SK-N-SH treated with all-trans-retinoic acid at 6 μM for 48 hours (cell line): ENCODE measurements around the gene RASA1.
A peak's percentile ranks its signal among the peaks of the same experiment; 100 is the strongest.

Experiments used
- ARNTL ChIP-seq: fragments of 450-650 bp; formaldehyde crosslinking; IDR thresholded peaks from 2 replicates; pipeline ENCODE4 v1.5.0; 2020; ENCODE audit warnings: low read depth, mild to moderate bottlenecking, moderate library complexity, borderline replicate concordance
- CREB5 ChIP-seq: fragments of 250-450 bp; sonication (Bioruptor Pico); IDR thresholded peaks from 2 replicates; pipeline ENCODE4 v1.5.1; 2020; ENCODE audit warnings: low read depth, mild to moderate bottlenecking, moderate library complexity
- CSDC2 ChIP-seq: fragments of 250-450 bp; sonication (Bioruptor Pico); IDR thresholded peaks from 2 replicates; pipeline ENCODE4 v1.5.0; 2020; ENCODE audit warnings: mild to moderate bottlenecking, moderate library complexity
- GLIS3 ChIP-seq: fragments of 250-450 bp; sonication (Bioruptor Pico); IDR thresholded peaks from 2 replicates; pipeline ENCODE4 v1.5.0; 2020; ENCODE audit warnings: mild to moderate bottlenecking, moderate library complexity
- ISL1 ChIP-seq: fragments of 250-450 bp; sonication (Bioruptor Pico); IDR thresholded peaks from 2 replicates; pipeline ENCODE4 v2.1.2; 2022; ENCODE audit warnings: mild to moderate bottlenecking, moderate library complexity
- PATZ1 ChIP-seq: fragments of 250-450 bp; sonication (Bioruptor Pico); IDR thresholded peaks from 2 replicates; pipeline ENCODE4 v1.8.0; 2020; ENCODE audit warnings: mild to moderate bottlenecking, moderate library complexity, borderline replicate concordance
- POU6F1 ChIP-seq: fragments of 250-450 bp; sonication (Bioruptor Pico); IDR thresholded peaks from 2 replicates; pipeline ENCODE4 v1.8.0; 2021; ENCODE audit warnings: low read depth, mild to moderate bottlenecking, moderate library complexity, borderline replicate concordance
- RARB ChIP-seq: fragments of 250-450 bp; sonication (Bioruptor Pico); IDR thresholded peaks from 2 replicates; pipeline ENCODE4 v1.8.0; 2021; ENCODE audit warnings: mild to moderate bottlenecking, moderate library complexity
- SNAI2 ChIP-seq: fragments of 250-450 bp; sonication (Bioruptor Pico); IDR thresholded peaks from 2 replicates; pipeline ENCODE4 v1.5.0; 2020; ENCODE audit warnings: mild to moderate bottlenecking, moderate library complexity
- TOX ChIP-seq: fragments of 250-450 bp; sonication (Bioruptor Pico); IDR thresholded peaks from 2 replicates; pipeline ENCODE4 v1.8.0; 2021; ENCODE audit warnings: mild to moderate bottlenecking, moderate library complexity, borderline replicate concordance
- ZFP3 ChIP-seq: fragments of 250-450 bp; sonication (Bioruptor Pico); IDR thresholded peaks from 2 replicates; pipeline ENCODE4 v1.5.0; 2020; ENCODE audit warnings: mild to moderate bottlenecking, moderate library complexity
- ZFP30 ChIP-seq: fragments of 450-650 bp; formaldehyde crosslinking; IDR thresholded peaks from 2 replicates; pipeline ENCODE4 v1.5.0; 2022; ENCODE audit warnings: mild to moderate bottlenecking, moderate library complexity
- ZNF8 ChIP-seq: fragments of 450-650 bp; formaldehyde crosslinking; IDR thresholded peaks from 2 replicates; pipeline ENCODE4 v1.5.0; 2020; ENCODE audit warnings: mild to moderate bottlenecking, moderate library complexity

GRCh38 chr5:87410931-87411330 lies 143.2 kb downstream of the RASA1 start:
- TF ChIP-seq ISL1 (CRISPR knock-in tag) (peak; percentile 39; the same call in 1 of the 2 replicates), PATZ1 (CRISPR knock-in tag) (no peak), ARNTL (CRISPR knock-in tag) (no peak), ZNF8 (CRISPR knock-in tag) (no peak), CSDC2 (CRISPR knock-in tag) (no peak), ZFP3 (no peak), SNAI2 (no peak), RARB (CRISPR knock-in tag) (no peak), POU6F1 (CRISPR knock-in tag) (no peak; the same call in 1 of the 2 replicates), GLIS3 (CRISPR knock-in tag) (no peak), CREB5 (no peak), TOX (CRISPR knock-in tag) (no peak), ZFP30 (no peak)
